ENCODE data around the gene RASA4.
"Not testable (repeated sequence)": the region's sequence is repeated elsewhere in the genome, so short reads cannot be mapped to it uniquely, and the experiment has no call there.

DNA sequence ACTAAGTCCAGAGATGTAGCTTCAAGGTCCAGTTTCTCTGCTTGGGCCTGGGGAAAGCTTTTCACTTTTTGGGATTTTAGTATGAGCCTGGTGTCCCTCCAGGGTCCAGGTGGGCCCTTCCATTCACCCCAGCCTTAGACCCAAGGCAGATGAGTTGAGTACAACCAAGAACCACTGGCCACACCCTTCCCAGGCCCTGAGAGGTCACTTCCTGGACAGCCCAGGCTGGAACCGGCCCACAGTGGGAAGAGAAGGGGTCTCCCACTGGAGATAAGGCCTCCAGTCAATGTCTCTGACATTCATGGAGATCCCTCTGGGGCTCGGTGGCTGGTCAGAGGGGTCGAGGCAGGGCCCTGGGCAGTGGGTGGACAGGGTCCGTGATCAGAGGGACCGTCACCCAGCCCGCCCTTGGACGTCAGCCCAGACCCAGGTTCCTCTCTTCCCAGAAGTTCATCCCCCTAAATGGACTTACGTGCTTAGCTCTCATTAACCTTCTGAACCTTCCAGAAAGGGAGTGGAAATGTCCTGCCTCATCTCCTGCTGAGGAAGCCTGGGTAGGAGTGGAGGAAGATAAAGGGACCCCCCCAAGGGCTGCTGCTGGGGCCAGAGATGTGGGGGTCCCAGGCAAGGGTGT lies 10.8 kb upstream of the RASA4 start:
- not testable (repeated sequence) for TF ChIP-seq JUND (IDR thresholded peaks at IDR 0.05); RXRA (IDR thresholded peaks at IDR 0.05); RAD21 (IDR thresholded peaks at IDR 0.05); YY1 (IDR thresholded peaks at IDR 0.05); TAF1 (conservative IDR thresholded peaks at IDR 0.05); EGR1 (IDR thresholded peaks at IDR 0.05; ENCODE audit: low read depth in 2 of 2); SP1 (IDR thresholded peaks at IDR 0.05)
- TF ChIP-seq, protein P1, sequence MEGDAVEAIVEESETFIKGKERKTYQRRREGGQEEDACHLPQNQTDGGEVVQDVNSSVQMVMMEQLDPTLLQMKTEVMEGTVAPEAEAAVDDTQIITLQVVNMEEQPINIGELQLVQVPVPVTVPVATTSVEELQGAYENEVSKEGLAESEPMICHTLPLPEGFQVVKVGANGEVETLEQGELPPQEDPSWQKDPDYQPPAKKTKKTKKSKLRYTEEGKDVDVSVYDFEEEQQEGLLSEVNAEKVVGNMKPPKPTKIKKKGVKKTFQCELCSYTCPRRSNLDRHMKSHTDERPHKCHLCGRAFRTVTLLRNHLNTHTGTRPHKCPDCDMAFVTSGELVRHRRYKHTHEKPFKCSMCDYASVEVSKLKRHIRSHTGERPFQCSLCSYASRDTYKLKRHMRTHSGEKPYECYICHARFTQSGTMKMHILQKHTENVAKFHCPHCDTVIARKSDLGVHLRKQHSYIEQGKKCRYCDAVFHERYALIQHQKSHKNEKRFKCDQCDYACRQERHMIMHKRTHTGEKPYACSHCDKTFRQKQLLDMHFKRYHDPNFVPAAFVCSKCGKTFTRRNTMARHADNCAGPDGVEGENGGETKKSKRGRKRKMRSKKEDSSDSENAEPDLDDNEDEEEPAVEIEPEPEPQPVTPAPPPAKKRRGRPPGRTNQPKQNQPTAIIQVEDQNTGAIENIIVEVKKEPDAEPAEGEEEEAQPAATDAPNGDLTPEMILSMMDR (IDR thresholded peaks at IDR 0.05; ENCODE audit: low read depth, low read length, missing input control) = not testable (repeated sequence)
- TF ChIP-seq, protein P2, sequence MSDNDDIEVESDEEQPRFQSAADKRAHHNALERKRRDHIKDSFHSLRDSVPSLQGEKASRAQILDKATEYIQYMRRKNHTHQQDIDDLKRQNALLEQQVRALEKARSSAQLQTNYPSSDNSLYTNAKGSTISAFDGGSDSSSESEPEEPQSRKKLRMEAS (IDR thresholded peaks at IDR 0.05) = not testable (repeated sequence)
- TF ChIP-seq, protein P3, sequence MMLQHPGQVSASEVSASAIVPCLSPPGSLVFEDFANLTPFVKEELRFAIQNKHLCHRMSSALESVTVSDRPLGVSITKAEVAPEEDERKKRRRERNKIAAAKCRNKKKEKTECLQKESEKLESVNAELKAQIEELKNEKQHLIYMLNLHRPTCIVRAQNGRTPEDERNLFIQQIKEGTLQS (IDR thresholded peaks at IDR 0.05) = not testable (repeated sequence)
- TF ChIP-seq, protein P4, sequence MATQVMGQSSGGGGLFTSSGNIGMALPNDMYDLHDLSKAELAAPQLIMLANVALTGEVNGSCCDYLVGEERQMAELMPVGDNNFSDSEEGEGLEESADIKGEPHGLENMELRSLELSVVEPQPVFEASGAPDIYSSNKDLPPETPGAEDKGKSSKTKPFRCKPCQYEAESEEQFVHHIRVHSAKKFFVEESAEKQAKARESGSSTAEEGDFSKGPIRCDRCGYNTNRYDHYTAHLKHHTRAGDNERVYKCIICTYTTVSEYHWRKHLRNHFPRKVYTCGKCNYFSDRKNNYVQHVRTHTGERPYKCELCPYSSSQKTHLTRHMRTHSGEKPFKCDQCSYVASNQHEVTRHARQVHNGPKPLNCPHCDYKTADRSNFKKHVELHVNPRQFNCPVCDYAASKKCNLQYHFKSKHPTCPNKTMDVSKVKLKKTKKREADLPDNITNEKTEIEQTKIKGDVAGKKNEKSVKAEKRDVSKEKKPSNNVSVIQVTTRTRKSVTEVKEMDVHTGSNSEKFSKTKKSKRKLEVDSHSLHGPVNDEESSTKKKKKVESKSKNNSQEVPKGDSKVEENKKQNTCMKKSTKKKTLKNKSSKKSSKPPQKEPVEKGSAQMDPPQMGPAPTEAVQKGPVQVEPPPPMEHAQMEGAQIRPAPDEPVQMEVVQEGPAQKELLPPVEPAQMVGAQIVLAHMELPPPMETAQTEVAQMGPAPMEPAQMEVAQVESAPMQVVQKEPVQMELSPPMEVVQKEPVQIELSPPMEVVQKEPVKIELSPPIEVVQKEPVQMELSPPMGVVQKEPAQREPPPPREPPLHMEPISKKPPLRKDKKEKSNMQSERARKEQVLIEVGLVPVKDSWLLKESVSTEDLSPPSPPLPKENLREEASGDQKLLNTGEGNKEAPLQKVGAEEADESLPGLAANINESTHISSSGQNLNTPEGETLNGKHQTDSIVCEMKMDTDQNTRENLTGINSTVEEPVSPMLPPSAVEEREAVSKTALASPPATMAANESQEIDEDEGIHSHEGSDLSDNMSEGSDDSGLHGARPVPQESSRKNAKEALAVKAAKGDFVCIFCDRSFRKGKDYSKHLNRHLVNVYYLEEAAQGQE (IDR thresholded peaks at IDR 0.05) = not testable (repeated sequence)
- TF ChIP-seq, protein P5, sequence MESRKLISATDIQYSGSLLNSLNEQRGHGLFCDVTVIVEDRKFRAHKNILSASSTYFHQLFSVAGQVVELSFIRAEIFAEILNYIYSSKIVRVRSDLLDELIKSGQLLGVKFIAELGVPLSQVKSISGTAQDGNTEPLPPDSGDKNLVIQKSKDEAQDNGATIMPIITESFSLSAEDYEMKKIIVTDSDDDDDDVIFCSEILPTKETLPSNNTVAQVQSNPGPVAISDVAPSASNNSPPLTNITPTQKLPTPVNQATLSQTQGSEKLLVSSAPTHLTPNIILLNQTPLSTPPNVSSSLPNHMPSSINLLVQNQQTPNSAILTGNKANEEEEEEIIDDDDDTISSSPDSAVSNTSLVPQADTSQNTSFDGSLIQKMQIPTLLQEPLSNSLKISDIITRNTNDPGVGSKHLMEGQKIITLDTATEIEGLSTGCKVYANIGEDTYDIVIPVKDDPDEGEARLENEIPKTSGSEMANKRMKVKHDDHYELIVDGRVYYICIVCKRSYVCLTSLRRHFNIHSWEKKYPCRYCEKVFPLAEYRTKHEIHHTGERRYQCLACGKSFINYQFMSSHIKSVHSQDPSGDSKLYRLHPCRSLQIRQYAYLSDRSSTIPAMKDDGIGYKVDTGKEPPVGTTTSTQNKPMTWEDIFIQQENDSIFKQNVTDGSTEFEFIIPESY (IDR thresholded peaks at IDR 0.05) = not testable (repeated sequence)
